ENCODE measurements around the gene BRAP.

- TF ChIP-seq CTCF (tag by site-specific recombination; IDR thresholded peaks at IDR 0.05): no peak
- no peak for TF ChIP-seq YY1 (tag by site-specific recombination; IDR thresholded peaks at IDR 0.05)
- TF ChIP-seq PBX3 (CRISPR knock-in tag; IDR thresholded peaks at IDR 0.05): no peak
- no peak for TF ChIP-seq ZNF560 (tag by site-specific recombination; IDR thresholded peaks at IDR 0.05; ENCODE audit: borderline replicate concordance)
- no peak for TF ChIP-seq ZNF121 (tag by site-specific recombination; IDR thresholded peaks at IDR 0.05)
- TF ChIP-seq RBAK (tag by site-specific recombination; IDR thresholded peaks at IDR 0.05): no peak
Observed at GRCh38 chr12:111656016-111656415, 29.7 kb downstream of the BRAP start.
